Measurements from ENCODE around the gene AMOT. TPM values are rescaled to one million over a fixed set of nuclear protein-coding genes. Genes with fewer than 3 reads are reported as not detected.

AMOT gene
- total RNA-seq, 1 donor from 2014 or later: 36.9 TPM

DNA sequence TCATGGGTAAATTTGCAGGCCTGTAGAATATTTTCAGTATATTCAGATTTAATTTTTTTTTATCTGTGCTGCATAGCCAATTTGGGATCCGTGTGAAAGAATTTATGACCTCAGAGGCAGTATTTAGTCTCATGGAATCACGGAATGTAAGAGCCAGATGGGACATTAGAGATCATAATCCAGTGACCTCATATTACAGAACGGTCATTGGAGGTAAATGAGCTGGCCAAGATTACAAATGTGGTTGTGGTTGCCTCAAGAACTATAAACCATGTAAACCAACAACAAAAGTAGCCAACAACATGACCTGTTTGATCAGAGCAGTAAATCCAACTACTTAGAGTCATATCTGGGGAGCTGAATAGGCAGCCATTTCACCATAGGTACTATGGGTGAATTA is 71.6 kb downstream of the AMOT start:
- Mint-ChIP-seq H3K27ac (ENCODE audit: unreplicated experiment) (no peak overlapping the region), H3K9me3 (ENCODE audit: unreplicated experiment) (no peaks in the 10 kb centered on the region), H3K4me3 (ENCODE audit: unreplicated experiment) (no peak overlapping the region), H3K36me3 (ENCODE audit: low read depth, unreplicated experiment) (no peaks in the 10 kb centered on the region), H3K27me3 (ENCODE audit: low read depth, unreplicated experiment) (peaks cover 2% of the 10 kb centered on the region), H3K4me1 (ENCODE audit: low read depth, unreplicated experiment) (no peaks in the 10 kb centered on the region)
- Histone ChIP-seq H3K27me3 (ENCODE audit: insufficient read depth, low read length) (no peaks in the 10 kb centered on the region), H3K9me3 (ENCODE audit: insufficient read depth, low read depth, low read length) (no peaks in the 10 kb centered on the region), H3K9ac (ENCODE audit: low read length) (no peak overlapping the region), H3K79me2 (ENCODE audit: insufficient read depth, low read length) (no peaks in the 10 kb centered on the region), H2AFZ (ENCODE audit: low read depth, low read length) (no peak overlapping the region), H4K20me1 (ENCODE audit: insufficient read depth, low read length) (no peaks in the 10 kb centered on the region), H3K4me1 (ENCODE audit: insufficient read depth, low read length) (no peaks in the 10 kb centered on the region), H3K4me3 (ENCODE audit: insufficient read depth, low read depth, low read length) (no peak overlapping the region), H3K4me2 (ENCODE audit: low read length) (no peak overlapping the region), H3K27ac (ENCODE audit: low read depth, low read length) (no peak overlapping the region), H3K36me3 (ENCODE audit: insufficient read depth, low read length) (no peaks in the 10 kb centered on the region)
- FAIRE-seq (peak; percentile 89), DNase-seq (ENCODE audit: low read depth) (peak; percentile 46)
- TF ChIP-seq, protein P1, sequence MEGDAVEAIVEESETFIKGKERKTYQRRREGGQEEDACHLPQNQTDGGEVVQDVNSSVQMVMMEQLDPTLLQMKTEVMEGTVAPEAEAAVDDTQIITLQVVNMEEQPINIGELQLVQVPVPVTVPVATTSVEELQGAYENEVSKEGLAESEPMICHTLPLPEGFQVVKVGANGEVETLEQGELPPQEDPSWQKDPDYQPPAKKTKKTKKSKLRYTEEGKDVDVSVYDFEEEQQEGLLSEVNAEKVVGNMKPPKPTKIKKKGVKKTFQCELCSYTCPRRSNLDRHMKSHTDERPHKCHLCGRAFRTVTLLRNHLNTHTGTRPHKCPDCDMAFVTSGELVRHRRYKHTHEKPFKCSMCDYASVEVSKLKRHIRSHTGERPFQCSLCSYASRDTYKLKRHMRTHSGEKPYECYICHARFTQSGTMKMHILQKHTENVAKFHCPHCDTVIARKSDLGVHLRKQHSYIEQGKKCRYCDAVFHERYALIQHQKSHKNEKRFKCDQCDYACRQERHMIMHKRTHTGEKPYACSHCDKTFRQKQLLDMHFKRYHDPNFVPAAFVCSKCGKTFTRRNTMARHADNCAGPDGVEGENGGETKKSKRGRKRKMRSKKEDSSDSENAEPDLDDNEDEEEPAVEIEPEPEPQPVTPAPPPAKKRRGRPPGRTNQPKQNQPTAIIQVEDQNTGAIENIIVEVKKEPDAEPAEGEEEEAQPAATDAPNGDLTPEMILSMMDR (IDR thresholded peaks at IDR 0.05; ENCODE audit: insufficient read depth, low read depth, low read length): no peak
- no peak for TF ChIP-seq EZH2 (IDR thresholded peaks at IDR 0.05; ENCODE audit: insufficient read depth, low read length)

DNA sequence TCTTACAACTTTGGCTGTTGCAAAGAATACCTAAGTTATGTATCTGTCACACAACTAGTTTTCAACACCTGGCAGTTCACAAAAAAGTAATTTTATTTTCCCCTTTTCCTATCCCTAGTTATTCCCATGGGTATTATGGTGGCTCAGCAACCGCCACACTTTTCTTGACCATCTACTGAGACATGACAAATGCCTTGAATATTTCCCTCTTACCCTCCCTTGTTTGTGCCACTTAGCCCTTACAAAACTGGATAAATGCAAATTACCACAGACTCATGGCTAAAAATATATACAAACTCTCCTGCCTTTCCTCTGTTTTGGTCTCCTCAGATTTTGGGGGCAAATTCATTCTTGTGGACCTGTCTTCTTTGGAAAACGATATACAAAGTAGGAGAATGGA is 72.1 kb downstream of the AMOT start:
- H3K9ac ChIP-seq (ENCODE audit: low read length): no peak overlapping the region
- no peaks in the 10 kb centered on the region for H3K36me3 ChIP-seq (ENCODE audit: insufficient read depth, low read length)
- H3K9me3 Mint-ChIP-seq (ENCODE audit: unreplicated experiment): no peaks in the 10 kb centered on the region
- no peak overlapping the region for H3K27ac Mint-ChIP-seq (ENCODE audit: unreplicated experiment)
- H4K20me1 ChIP-seq (ENCODE audit: insufficient read depth, low read length): no peaks in the 10 kb centered on the region
- H3K4me2 ChIP-seq (ENCODE audit: low read length): no peak overlapping the region
- FAIRE-seq: no peak
- H3K4me3 Mint-ChIP-seq (ENCODE audit: unreplicated experiment): no peak overlapping the region
- no peak for DNase-seq (ENCODE audit: low read depth)
- no peak overlapping the region for H3K27ac ChIP-seq (ENCODE audit: low read depth, low read length)
- no peaks in the 10 kb centered on the region for H3K36me3 Mint-ChIP-seq (ENCODE audit: low read depth, unreplicated experiment)
- H3K79me2 ChIP-seq (ENCODE audit: insufficient read depth, low read length): no peaks in the 10 kb centered on the region
- H3K27me3 Mint-ChIP-seq (ENCODE audit: low read depth, unreplicated experiment): peaks cover 2% of the 10 kb centered on the region
- H3K4me1 ChIP-seq (ENCODE audit: insufficient read depth, low read length): no peaks in the 10 kb centered on the region
- no peak overlapping the region for H2AFZ ChIP-seq (ENCODE audit: low read depth, low read length)
- TF ChIP-seq EZH2 (IDR thresholded peaks at IDR 0.05; ENCODE audit: insufficient read depth, low read length): no peak
- TF ChIP-seq, protein P1 (IDR thresholded peaks at IDR 0.05; ENCODE audit: insufficient read depth, low read depth, low read length): no peak
- H3K4me1 Mint-ChIP-seq (ENCODE audit: low read depth, unreplicated experiment): no peaks in the 10 kb centered on the region
- H3K4me3 ChIP-seq (ENCODE audit: insufficient read depth, low read depth, low read length): no peak overlapping the region
- no peaks in the 10 kb centered on the region for H3K9me3 ChIP-seq (ENCODE audit: insufficient read depth, low read depth, low read length)
- H3K27me3 ChIP-seq (ENCODE audit: insufficient read depth, low read length): no peaks in the 10 kb centered on the region

DNA sequence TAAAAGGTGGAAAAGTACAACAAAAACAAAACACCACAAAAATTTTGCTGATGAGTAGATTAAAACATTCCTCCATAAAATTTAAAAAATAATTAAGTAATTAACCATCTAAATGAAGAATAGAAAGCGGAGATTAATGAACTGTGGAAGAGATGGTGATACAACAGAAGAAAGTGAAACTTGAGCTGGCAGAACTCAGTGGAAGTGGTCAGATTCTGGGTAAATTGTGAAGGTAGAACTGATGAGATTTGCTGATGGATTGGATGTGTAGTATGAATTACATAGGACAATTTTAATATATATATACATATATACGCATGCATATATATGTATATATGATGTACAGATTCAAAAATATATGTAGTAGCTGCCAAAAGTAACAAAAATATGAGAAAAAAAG is 73.9 kb downstream of the AMOT start:
- H3K4me3 Mint-ChIP-seq (ENCODE audit: unreplicated experiment): no peak overlapping the region

More for the DNA sequence above, 73.9 kb downstream of the AMOT start:
- Mint-ChIP-seq H3K9me3 (ENCODE audit: unreplicated experiment) (no peaks in the 10 kb centered on the region), H3K27ac (ENCODE audit: unreplicated experiment) (no peak overlapping the region), H3K36me3 (ENCODE audit: low read depth, unreplicated experiment) (no peaks in the 10 kb centered on the region), H3K4me1 (ENCODE audit: low read depth, unreplicated experiment) (no peaks in the 10 kb centered on the region), H3K27me3 (ENCODE audit: low read depth, unreplicated experiment) (peaks cover 2% of the 10 kb centered on the region)
- no peak overlapping the region for H3K4me2 ChIP-seq (ENCODE audit: low read length)
- TF ChIP-seq EZH2 (IDR thresholded peaks at IDR 0.05; ENCODE audit: insufficient read depth, low read length): no peak
- TF ChIP-seq, protein P1 (IDR thresholded peaks at IDR 0.05; ENCODE audit: insufficient read depth, low read depth, low read length): no peak
- FAIRE-seq (no peak), DNase-seq (ENCODE audit: low read depth) (no peak)
- no peak overlapping the region for H2AFZ ChIP-seq (ENCODE audit: low read depth, low read length)
- no peak overlapping the region for H3K4me3 ChIP-seq (ENCODE audit: insufficient read depth, low read depth, low read length)
- H3K4me1 ChIP-seq (ENCODE audit: insufficient read depth, low read length): no peaks in the 10 kb centered on the region
- H3K36me3 ChIP-seq (ENCODE audit: insufficient read depth, low read length): no peaks in the 10 kb centered on the region
- no peaks in the 10 kb centered on the region for H4K20me1 ChIP-seq (ENCODE audit: insufficient read depth, low read length)
- H3K9ac ChIP-seq (ENCODE audit: low read length): no peak overlapping the region
- H3K27ac ChIP-seq (ENCODE audit: low read depth, low read length): no peak overlapping the region
- no peaks in the 10 kb centered on the region for H3K27me3 ChIP-seq (ENCODE audit: insufficient read depth, low read length)
- H3K9me3 ChIP-seq (ENCODE audit: insufficient read depth, low read depth, low read length): no peaks in the 10 kb centered on the region
- no peaks in the 10 kb centered on the region for H3K79me2 ChIP-seq (ENCODE audit: insufficient read depth, low read length)

Data from astrocyte (in vitro differentiated cells and primary cell).